Large intestine (tissue), 3 donors: ENCODE results near the gene BDKRB2. TPM values are rescaled to one million over a fixed set of nuclear protein-coding genes. Genes with fewer than 3 reads are reported as not detected.

ENCODE experiments used
- DNase-seq, 2 donors: peaks; one replicate each; pipeline versions ENCODE4 v3.0.0 to v3.0.0-alpha.2; 2013
- H3K27ac ChIP-seq: one replicate; pipeline ENCODE4 v1.5.1; 2013; ENCODE audit warnings: low read length
- H3K27me3 ChIP-seq: 2 replicates; pipeline ENCODE4 v1.6.1; 2013; ENCODE audit warnings: low read length; ENCODE audit not compliant: control insufficient read depth, insufficient read depth
- H3K36me3 ChIP-seq: 2 replicates; pipeline ENCODE4 v1.6.1; 2013; ENCODE audit warnings: low read length; ENCODE audit not compliant: control insufficient read depth, insufficient read depth
- H3K4me1 ChIP-seq: one replicate; pipeline ENCODE4 v1.6.1; 2013; ENCODE audit warnings: low read length; ENCODE audit not compliant: control insufficient read depth, insufficient read depth
- H3K4me3 ChIP-seq: one replicate; pipeline ENCODE4 v1.5.1; 2013; ENCODE audit warnings: low read length
- H3K9me3 ChIP-seq: one replicate; pipeline ENCODE4 v1.6.1; 2013; ENCODE audit warnings: mild to moderate bottlenecking, low read depth, low read length, moderate library complexity; ENCODE audit not compliant: control insufficient read depth
- WGBS: methylation state at CpG from one replicate; pipeline ENCODE4 v1.1.5; 2013; ENCODE audit warnings: low lambda C conversion rate; ENCODE audit not compliant: insufficient coverage; 5-methylcytosine and 5-hydroxymethylcytosine counted together
- polyA plus RNA-seq: library from polyadenylated mRNA; unstranded; fragments of 120-200 nt; gene quantifications from one replicate; pipeline ENCODE4 v1.2.1, GENCODE V29; 2013

BDKRB2 gene
- polyA plus RNA-seq, 1 donor, result 9.1 TPM

GRCh38 chr14:96271421-96271762, 66.8 kb downstream of the BDKRB2 start:
- H3K9me3 ChIP-seq, result peaks cover 2% of the 10 kb centered on the region
- no peak for DNase-seq
- H3K27ac ChIP-seq, result no peak overlapping the region
- H3K4me3 ChIP-seq, result no peak overlapping the region
- H3K27me3 ChIP-seq, result no peaks in the 10 kb centered on the region
- H3K4me1 ChIP-seq, result peaks cover 29% of the 10 kb centered on the region
- no peaks in the 10 kb centered on the region for H3K36me3 ChIP-seq
- WGBS, result no CpG with 5 or more reads among the region's 1 CpG

GRCh38 chr14:96272777-96273473, 68.3 kb downstream of the BDKRB2 start:
- H3K27ac ChIP-seq, result no peak overlapping the region
- peaks cover 29% of the 10 kb centered on the region for H3K4me1 ChIP-seq
- no peak overlapping the region for H3K4me3 ChIP-seq
- peaks cover 4% of the 10 kb centered on the region for H3K9me3 ChIP-seq
- H3K36me3 ChIP-seq, result no peaks in the 10 kb centered on the region
- no CpG with 5 or more reads among the region's 3 CpGs for WGBS
- DNase-seq, result peak in 1 of 2 donors; percentile 52
- no peaks in the 10 kb centered on the region for H3K27me3 ChIP-seq

- H3K27ac ChIP-seq, result no peak overlapping the region
- H3K36me3 ChIP-seq, result no peaks in the 10 kb centered on the region
- peaks cover 8% of the 10 kb centered on the region for H3K9me3 ChIP-seq
- H3K4me3 ChIP-seq, result no peak overlapping the region
- H3K4me1 ChIP-seq, result peaks cover 27% of the 10 kb centered on the region
- no peaks in the 10 kb centered on the region for H3K27me3 ChIP-seq
- WGBS, result 90% methylated on average over 2 of the region's 5 CpGs
- DNase-seq, result no peak
Observed at GRCh38 chr14:96273629-96274028, 69.0 kb downstream of the BDKRB2 start.

GRCh38 chr14:96274122-96274521, 69.5 kb downstream of the BDKRB2 start:
- no CpG with 5 or more reads among the region's 5 CpGs for WGBS
- no peak for DNase-seq
- Histone ChIP-seq H3K9me3 (peaks cover 8% of the 10 kb centered on the region), H3K36me3 (no peaks in the 10 kb centered on the region), H3K4me1 (peaks cover 22% of the 10 kb centered on the region), H3K27ac (no peak overlapping the region), H3K4me3 (no peak overlapping the region), H3K27me3 (no peaks in the 10 kb centered on the region)

GRCh38 chr14:96274543-96274942, 69.9 kb downstream of the BDKRB2 start:
- no peaks in the 10 kb centered on the region for H3K36me3 ChIP-seq
- no peak for DNase-seq
- peaks cover 8% of the 10 kb centered on the region for H3K9me3 ChIP-seq
- H3K27ac ChIP-seq, result no peak overlapping the region
- no CpG with 5 or more reads among the region's 6 CpGs for WGBS
- H3K27me3 ChIP-seq, result no peaks in the 10 kb centered on the region
- peaks cover 18% of the 10 kb centered on the region for H3K4me1 ChIP-seq
- H3K4me3 ChIP-seq, result no peak overlapping the region

- H3K27ac ChIP-seq, result no peak overlapping the region
- H3K9me3 ChIP-seq, result peaks cover 8% of the 10 kb centered on the region
- WGBS, result 14% methylated on average over 1 of the region's 17 CpGs
- no peak overlapping the region for H3K4me3 ChIP-seq
- peak; percentile 58 to 63 for DNase-seq
- no peaks in the 10 kb centered on the region for H3K27me3 ChIP-seq
- peaks cover 2% of the 10 kb centered on the region for H3K36me3 ChIP-seq
- H3K4me1 ChIP-seq, result peaks cover 9% of the 10 kb centered on the region
Observed at GRCh38 chr14:96275177-96276112, 70.8 kb downstream of the BDKRB2 start.

- H3K9me3 ChIP-seq, result peaks cover 5% of the 10 kb centered on the region
- WGBS, result no CpG with 5 or more reads among the region's 1 CpG
- peaks cover 8% of the 10 kb centered on the region for H3K4me1 ChIP-seq
- peaks cover 10% of the 10 kb centered on the region for H3K36me3 ChIP-seq
- DNase-seq, result no peak
- H3K27ac ChIP-seq, result no peak overlapping the region
- no peak overlapping the region for H3K4me3 ChIP-seq
- H3K27me3 ChIP-seq, result no peaks in the 10 kb centered on the region
Observed at GRCh38 chr14:96277890-96278289, 73.3 kb downstream of the BDKRB2 start.

- H3K36me3 ChIP-seq, result peaks cover 18% of the 10 kb centered on the region
- H3K4me1 ChIP-seq, result peaks cover 6% of the 10 kb centered on the region
- H3K27me3 ChIP-seq, result no peaks in the 10 kb centered on the region
- peaks cover 5% of the 10 kb centered on the region for H3K9me3 ChIP-seq
- no peak overlapping the region for H3K4me3 ChIP-seq
- no peak overlapping the region for H3K27ac ChIP-seq
- DNase-seq, result no peak
- no CpG with 5 or more reads among the region's 8 CpGs for WGBS
Observed at GRCh38 chr14:96279564-96279963, 74.9 kb downstream of the BDKRB2 start.

- Histone ChIP-seq H3K36me3 (peaks cover 18% of the 10 kb centered on the region), H3K27me3 (no peaks in the 10 kb centered on the region), H3K4me3 (no peak overlapping the region), H3K27ac (no peak overlapping the region), H3K4me1 (peaks cover 3% of the 10 kb centered on the region), H3K9me3 (peaks cover 5% of the 10 kb centered on the region)
- DNase-seq, result no peak
- WGBS, result no CpG with 5 or more reads among the region's 2 CpGs
Observed at GRCh38 chr14:96280104-96280503, 75.5 kb downstream of the BDKRB2 start.

- Histone ChIP-seq H3K27me3 (no peaks in the 10 kb centered on the region), H3K36me3 (peaks cover 23% of the 10 kb centered on the region), H3K4me1 (no peaks in the 10 kb centered on the region), H3K4me3 (no peak overlapping the region), H3K9me3 (peaks cover 5% of the 10 kb centered on the region), H3K27ac (no peak overlapping the region)
- DNase-seq, result no peak
- 80% methylated on average over 1 of the region's 4 CpGs for whole genome bisulfite sequencing
Observed at GRCh38 chr14:96281486-96281885, 76.8 kb downstream of the BDKRB2 start.
